GM23248 (cell line): Measurements from ENCODE around the gene MAP4K3.

Experiments used
- EZH2 ChIP-seq: fragments of 200-600 bp; sonication (generic); IDR thresholded peaks from 2 replicates; pipeline ENCODE4 v1.6.1; 2018; ENCODE audit warnings: antibody characterized with exemption, mild to moderate bottlenecking; ENCODE audit not compliant: insufficient read depth, poor library complexity, severe bottlenecking
- EZH2phosphoT487 ChIP-seq: fragments of 200-600 bp; sonication (generic); IDR thresholded peaks from 2 replicates; pipeline ENCODE4 v1.6.1; 2018; ENCODE audit warnings: antibody characterized with exemption, moderate library complexity, mild to moderate bottlenecking, low read depth; ENCODE audit not compliant: insufficient read depth

DNA sequence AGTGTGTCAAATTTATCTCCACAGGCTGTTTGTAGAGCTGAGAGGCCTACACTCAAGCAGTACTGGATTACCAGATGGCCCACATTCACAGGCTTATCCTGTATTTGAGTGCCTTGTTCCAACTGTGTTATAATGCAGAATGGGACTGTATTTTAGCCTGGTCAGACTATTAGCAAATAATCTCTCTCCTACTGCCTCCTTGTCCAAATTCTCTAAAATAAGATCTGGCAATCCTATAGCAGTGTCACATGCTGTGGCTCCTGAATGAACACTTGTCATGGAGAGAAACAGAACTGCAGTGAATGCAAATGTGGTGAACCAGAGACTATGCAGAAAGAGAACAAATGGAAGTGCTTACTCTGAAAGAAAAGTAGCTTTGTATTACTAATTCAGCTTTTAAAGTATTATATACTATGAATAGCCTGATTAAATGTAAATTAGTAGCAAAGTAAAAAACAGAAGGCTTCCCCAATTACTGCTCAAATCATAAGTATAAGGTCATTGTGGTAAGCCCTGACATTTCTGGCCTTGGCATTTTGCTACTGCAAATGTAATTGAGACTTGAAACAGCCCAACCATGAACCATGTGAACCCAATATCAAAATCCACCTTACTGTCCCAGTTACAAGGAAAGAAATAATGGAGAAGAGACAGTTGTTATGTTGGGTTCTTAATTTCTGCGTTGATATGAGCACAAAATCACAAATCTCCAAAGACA lies 80.0 kb downstream of the MAP4K3 start:
- TF ChIP-seq EZH2 = no peak
- TF ChIP-seq EZH2phosphoT487 = no peak
